Heart right ventricle (tissue), 16 donors: Measurements from ENCODE around the gene HSH2D. TPM values are rescaled to one million over a fixed set of nuclear protein-coding genes. Genes with fewer than 3 reads are reported as not detected.

Source experiments
- ATAC-seq, 8 donors: fragments of 200-7000 bp; cut with Tn5 transposase; one replicate each; pipeline ENCODE4 v1.9.1; 2020; ENCODE audit warnings: mild to moderate bottlenecking in 8 of 8, moderate library complexity in 8 of 8, moderate number of reproducible peaks in 1 of 8
- DNase-seq, 2 donors: peaks; one replicate each; pipeline ENCODE4 v3.0.0-alpha.2; 2020
- H3K27ac ChIP-seq, 10 donors: fragments of 200-600 bp; sonication (generic) in 2 of 10; one replicate each; pipeline versions ENCODE4 v1.5.0 to v1.8.0; 2020 to 2022; ENCODE audit warnings: mild to moderate bottlenecking in 3 of 10
- H3K27me3 ChIP-seq, 7 donors: fragments of 200-600 bp; one replicate each; pipeline ENCODE4 v1.8.0; 2021 to 2022; ENCODE audit warnings: mild to moderate bottlenecking in 2 of 7
- H3K36me3 ChIP-seq, 9 donors: fragments of 200-600 bp; sonication (generic) in 1 of 9; one replicate each; pipeline versions ENCODE4 v1.5.0 to v1.8.0; 2020 to 2022; ENCODE audit warnings: mild to moderate bottlenecking in 2 of 9
- H3K4me1 ChIP-seq, 9 donors: fragments of 200-600 bp; sonication (generic) in 1 of 9; one replicate each; pipeline versions ENCODE4 v1.5.0 to v1.8.0; 2020 to 2022; ENCODE audit warnings: mild to moderate bottlenecking in 4 of 9
- H3K4me3 ChIP-seq, 10 donors: fragments of 200-600 bp; sonication (generic) in 2 of 10; one replicate each; pipeline versions ENCODE4 v1.5.0 to v1.8.0; 2020 to 2022; ENCODE audit warnings: mild to moderate bottlenecking in 7 of 10, moderate library complexity in 2 of 10
- H3K9me3 ChIP-seq, 11 donors: fragments of 200-600 bp in 10 of 11; sonication (generic) in 2 of 11; one replicate each; pipeline versions ENCODE4 v1.5.0 to v1.8.0; 2013 to 2022; ENCODE audit warnings: mild to moderate bottlenecking in 2 of 11, control low read depth in 1 of 11, moderate library complexity in 1 of 11
- CTCF ChIP-seq, 9 donors: fragments of 200-600 bp; sonication (generic) in 2 of 9; IDR thresholded peaks; one replicate each; pipeline versions ENCODE4 v1.5.0 to v1.8.0; 2021 to 2022; ENCODE audit warnings: antibody characterized with exemption in 9 of 9, mild to moderate bottlenecking in 5 of 9, moderate library complexity in 1 of 9
- WGBS, 2 donors: extraction: QIAGEN DNeasy Blood & Tissue Kit; methylation state at CpG; one replicate each; pipeline ENCODE4 v1.1.7; 2013; ENCODE audit warnings: inconsistent platforms in 1 of 2; 5-methylcytosine and 5-hydroxymethylcytosine counted together
- intact Hi-C, 10 donors: fragments of 100-400 bp; cut with DNase I; formaldehyde crosslinking; loops; one replicate each; pipeline versions ENCODE4 v1.11.1 to v1.14.2; 2022
- polyA plus RNA-seq, 2 donors: library from polyadenylated mRNA; stranded (reverse); fragments of 200-250 nt; gene quantifications; one replicate each; pipeline ENCODE4 v1.2.3, GENCODE V29; 2013
- total RNA-seq, 10 donors: library from RNA; stranded (reverse); fragmentation: NEBNext Ultra II Directional in 3 of 10; extraction: Animal tissue kit (Norgen Biotek cat#: 25700) in 3 of 10; gene quantifications; one replicate each; pipeline versions ENCODE4 v1.2.1 to v1.2.4, GENCODE V29; 2021 to 2023
- donor health status: Arrhythmogenic right ventricular cardiomyopathy.
- donor health status: ischemic (EF 13 %, LVEDD 7.1; RV severe dilation, severe dysfunction).
- donor health status: healthy with polysubstance abuse.
- donor health status: DM: no; HTN: yes; CAD: no.
- donor health status: DM: no; HTN: no; CAD: no.
- donor health status: ischemic (EF 25% LVEDD 6.9; RV normal size, moderate dysfunction).
- donor health status: ischemic (EF 25% LVEDD 5.7; RV mildly dilated, moderate dysfunction).
- donor health status: healthy.
- donor health status: DM: yes; HTN: yes; CAD: no.
- donor health status: Ischemic cardiomyopathy.
- donor health status: ischemic (EF 35%, LVEDD 5.7; RV mildly dilated, moderate dysfunction).
- donor health status: nonischemic (EF 11% LVEDD 7.7; RV severe dilation, severe dysfunction).
- donor health status: DM: yes; HTN: yes; CAD: no.
- donor health status: PGD.
- donor health status: ischemic (EF 29% LVEDD 5.4; RV normal size, mild dysfunction).
- donor health status: nonischemic (EF 23%, LVEDD 6.1; RV moderate dilation, normal function).

HSH2D gene
- total and polyA plus RNA-seq, 12 donors, result 0.16 to 2.0 (median 0.51) TPM; not detected in 2

- H3K27ac ChIP-seq, result no peak overlapping the region
- no peak for ATAC-seq
- H3K4me3 ChIP-seq, result no peak overlapping the region
- no peaks in the 10 kb centered on the region for H3K27me3 ChIP-seq
- no peaks in the 10 kb centered on the region for H3K9me3 ChIP-seq
- WGBS, 2 donors, result 99 to 100% methylated on average over 3 of the region's 3 CpGs
- H3K36me3 ChIP-seq, result peaks cover 0 to 80% (median 45%) of the 10 kb centered on the region in 9 donors
- intact Hi-C loops, result no loop called here
- H3K4me1 ChIP-seq, result peaks cover 0 to 4% (median 0%) of the 10 kb centered on the region in 9 donors
- DNase-seq, result no peak
- no peak for TF ChIP-seq CTCF (IDR thresholded peaks at IDR 0.05)
Observed at GRCh38 chr19:16131648-16132047, 11.8 kb upstream of the HSH2D start.

DNA sequence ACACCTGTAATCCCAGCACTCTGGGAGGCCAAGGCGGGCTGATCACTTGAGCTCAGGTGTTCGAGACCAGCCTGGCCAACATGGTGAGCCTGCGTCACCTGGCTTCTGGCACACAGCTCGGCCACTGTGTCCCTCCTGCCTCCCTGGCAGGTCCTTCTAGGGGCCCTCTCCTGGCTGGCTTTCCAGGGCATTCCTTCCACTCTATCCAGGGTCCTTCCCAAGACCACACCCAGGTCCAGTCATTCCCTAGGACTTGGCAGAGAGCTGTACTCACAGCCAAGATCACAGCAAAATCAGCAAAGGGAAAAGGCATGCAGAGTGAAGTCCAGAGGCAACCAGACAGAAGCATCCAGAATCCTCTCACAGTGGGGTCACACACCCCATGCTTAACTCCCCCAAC, 9.7 kb upstream of the HSH2D start:
- intact Hi-C loops, result no loop called here
- Histone ChIP-seq H3K4me1 (peaks cover 0 to 7% (median 0%) of the 10 kb centered on the region in 9 donors), H3K27ac (no peak overlapping the region), H3K27me3 (peaks cover 0 to 3% (median 0%) of the 10 kb centered on the region in 7 donors), H3K9me3 (no peaks in the 10 kb centered on the region), H3K4me3 (no peak overlapping the region), H3K36me3 (peaks cover 0 to 59% (median 29%) of the 10 kb centered on the region in 9 donors)
- ATAC-seq (no peak), DNase-seq (no peak)
- 96% methylated on average over 4 of the region's 4 CpGs for WGBS, 2 donors
- TF ChIP-seq CTCF (IDR thresholded peaks at IDR 0.05), result no peak

- TF ChIP-seq CTCF (IDR thresholded peaks at IDR 0.05), result no peak
- H3K27ac ChIP-seq, result no peak overlapping the region
- H3K4me1 ChIP-seq, result peaks cover 0 to 7% (median 0%) of the 10 kb centered on the region in 9 donors
- no peaks in the 10 kb centered on the region for H3K9me3 ChIP-seq
- DNase-seq (no peak), ATAC-seq (peak in 1 of 8 donors; percentile 33)
- peaks cover 0 to 52% (median 22%) of the 10 kb centered on the region in 9 donors for H3K36me3 ChIP-seq
- H3K4me3 ChIP-seq, result no peak overlapping the region
- H3K27me3 ChIP-seq, result peaks cover 0 to 3% (median 0%) of the 10 kb centered on the region in 7 donors
- WGBS, 2 donors, result 87 to 88% methylated on average over 7 of the region's 7 CpGs
- intact Hi-C loops, result no loop called here
Observed at GRCh38 chr19:16134510-16134909, 9.0 kb upstream of the HSH2D start.

DNA sequence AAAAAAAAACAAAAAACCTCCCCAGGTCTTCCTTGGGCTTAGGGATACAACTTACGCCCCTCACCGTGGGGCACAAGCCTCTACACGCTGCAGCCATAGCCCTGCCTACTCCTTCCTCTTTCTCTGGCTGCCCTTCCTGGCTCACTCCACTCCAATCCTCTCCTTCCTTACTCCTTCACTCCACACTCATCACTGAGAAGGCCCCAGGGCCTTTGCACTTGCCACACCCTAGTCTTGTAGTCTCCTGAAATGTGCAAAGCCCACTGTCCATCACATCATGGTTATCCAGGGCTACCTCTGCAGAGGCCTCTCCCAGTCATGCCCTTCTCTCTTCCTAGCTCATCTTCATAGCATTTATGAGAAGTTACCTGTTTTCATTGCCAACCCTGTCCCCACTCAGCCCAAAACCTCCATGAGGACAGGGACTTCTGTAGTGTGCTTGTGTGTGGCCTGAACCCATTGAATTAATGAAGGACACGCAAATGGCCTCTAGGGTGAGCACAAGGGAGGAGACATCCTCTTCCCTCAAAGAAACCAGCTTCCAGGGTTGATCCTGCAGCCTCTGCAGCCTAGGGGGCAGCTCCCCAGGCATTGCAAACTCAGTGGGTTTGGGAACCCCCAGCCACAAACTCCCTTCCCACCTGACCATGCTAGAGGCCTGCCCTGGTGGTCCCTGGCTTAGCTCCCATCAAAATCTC, 7.9 kb upstream of the HSH2D start:
- peaks cover 0 to 3% (median 0%) of the 10 kb centered on the region in 7 donors for H3K27me3 ChIP-seq

More for the DNA sequence above, 7.9 kb upstream of the HSH2D start:
- TF ChIP-seq CTCF (IDR thresholded peaks at IDR 0.05), result no peak
- no peak overlapping the region for H3K4me3 ChIP-seq
- peaks cover 0 to 17% (median 0%) of the 10 kb centered on the region in 9 donors for H3K4me1 ChIP-seq
- DNase-seq, result no peak
- WGBS, 2 donors, result 87 to 90% methylated on average over 4 of the region's 4 CpGs
- intact Hi-C loops, result no loop called here
- no peaks in the 10 kb centered on the region for H3K9me3 ChIP-seq
- peak in 1 of 8 donors; percentile 8 for ATAC-seq
- no peak overlapping the region for H3K27ac ChIP-seq
- peaks cover 0 to 41% (median 19%) of the 10 kb centered on the region in 9 donors for H3K36me3 ChIP-seq
